NCI-H1930 (cell line): ENCODE measurements around the gene SH3BP1.
"Not testable (repeated sequence)": the region's sequence is repeated elsewhere in the genome, so short reads cannot be mapped to it uniquely, and the experiment has no call there.

Experiments used
- DNase-seq, 2 experiments: peaks; one replicate each; lab custom pipeline; 2025; lab: John Stamatoyannopoulos, UW

SH3BP1 gene

GRCh38 chr22:37639070-37639760 lies at the start of gene SH3BP1:
Gene SH3BP1, plus strand, starts transcription at chr22:37639669. Its CDS starts 119 bp downstream, at chr22:37639788.
- DNase-seq: peak in 1 of 2 experiments; percentile 27

GRCh38 chr22:37591081-37591480 lies 48.4 kb upstream of the SH3BP1 start:
- DNase-seq: not testable (repeated sequence)

GRCh38 chr22:37591823-37592404 lies 47.6 kb upstream of the SH3BP1 start:
- DNase-seq: no peak

- DNase-seq: no peak
These were observed 45.2 kb upstream of the SH3BP1 start for GRCh38 chr22:37594237-37594636.

DNA sequence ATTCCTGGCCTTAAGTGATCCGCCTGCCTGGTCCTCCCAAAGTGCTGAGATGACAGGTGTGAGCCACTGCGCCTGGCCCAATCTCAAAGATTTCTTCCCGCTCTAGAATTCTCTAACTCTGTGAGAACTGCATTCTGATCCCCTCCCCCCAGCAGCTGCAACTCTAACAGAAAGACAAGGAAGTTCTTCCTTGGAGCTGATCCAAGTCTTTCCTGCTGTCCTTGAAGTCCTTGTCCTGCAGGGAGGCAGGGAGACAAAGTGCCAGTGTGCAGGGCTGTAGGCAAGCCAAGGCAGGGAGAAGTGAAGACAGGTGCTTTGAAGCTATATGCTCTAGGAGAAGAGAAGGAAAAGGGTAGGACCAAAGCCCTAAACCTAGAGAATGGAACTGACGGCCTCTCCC lies 40.3 kb upstream of the SH3BP1 start:
- DNase-seq: no peak

DNA sequence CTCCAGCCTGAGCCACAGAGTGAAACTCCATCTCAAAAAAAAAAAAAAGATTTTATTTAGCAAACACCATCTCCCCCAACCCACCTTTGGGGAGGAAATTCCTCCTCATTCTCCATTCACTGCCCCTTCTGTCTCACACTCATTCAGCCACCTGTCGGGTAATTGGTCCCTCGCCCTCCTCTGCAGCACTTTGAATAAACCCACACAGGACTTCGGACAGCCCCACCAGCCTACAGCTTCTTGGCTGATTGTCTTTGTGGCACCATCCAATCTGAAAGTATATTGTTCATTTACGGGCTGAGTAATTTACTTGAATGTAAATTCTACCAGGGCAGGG lies 38.3 kb upstream of the SH3BP1 start:
- DNase-seq: no peak

DNA sequence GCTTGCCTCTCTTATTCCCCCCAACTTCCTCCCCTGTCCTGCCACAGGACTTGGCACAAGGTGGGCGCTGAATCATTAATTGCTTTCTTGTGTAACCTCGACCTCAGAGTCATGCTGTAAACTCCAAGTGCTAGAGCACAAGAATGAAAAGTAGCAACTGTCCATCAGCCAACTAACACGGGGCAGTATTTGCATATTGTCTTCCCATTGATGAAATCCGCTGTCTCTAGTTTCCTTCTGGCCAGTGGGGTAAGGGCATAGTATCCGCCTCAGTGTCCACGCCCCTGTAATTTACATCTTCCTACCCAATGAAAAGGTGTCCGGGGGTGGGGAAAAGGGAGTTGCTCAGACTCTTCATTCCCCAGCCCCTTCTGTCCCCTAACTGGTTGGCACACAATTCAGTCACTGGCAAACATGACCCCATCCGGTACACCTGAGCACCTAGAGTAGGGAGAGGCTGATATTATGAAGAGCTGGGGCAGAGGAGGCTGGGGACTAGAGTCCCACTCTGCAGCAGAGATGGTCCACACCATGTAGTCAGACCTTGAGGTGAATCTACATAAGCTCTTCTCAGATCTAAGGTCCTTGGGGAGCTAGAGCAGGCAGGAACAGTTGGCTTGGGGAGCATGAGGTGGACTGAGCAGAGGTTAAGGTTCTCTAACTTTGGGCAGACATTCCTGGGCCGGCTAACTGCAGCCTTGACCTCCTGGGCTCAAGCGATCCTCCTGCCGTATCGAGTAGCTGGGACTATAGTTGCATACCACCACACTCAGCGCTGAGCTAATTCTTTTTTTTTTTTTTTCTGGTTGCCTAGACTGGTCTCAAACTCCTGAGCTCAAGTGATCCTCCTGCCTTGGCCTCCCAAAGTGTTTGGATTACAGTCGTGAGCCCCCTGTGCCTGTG lies 37.7 kb upstream of the SH3BP1 start:
- no peak for DNase-seq

DNA sequence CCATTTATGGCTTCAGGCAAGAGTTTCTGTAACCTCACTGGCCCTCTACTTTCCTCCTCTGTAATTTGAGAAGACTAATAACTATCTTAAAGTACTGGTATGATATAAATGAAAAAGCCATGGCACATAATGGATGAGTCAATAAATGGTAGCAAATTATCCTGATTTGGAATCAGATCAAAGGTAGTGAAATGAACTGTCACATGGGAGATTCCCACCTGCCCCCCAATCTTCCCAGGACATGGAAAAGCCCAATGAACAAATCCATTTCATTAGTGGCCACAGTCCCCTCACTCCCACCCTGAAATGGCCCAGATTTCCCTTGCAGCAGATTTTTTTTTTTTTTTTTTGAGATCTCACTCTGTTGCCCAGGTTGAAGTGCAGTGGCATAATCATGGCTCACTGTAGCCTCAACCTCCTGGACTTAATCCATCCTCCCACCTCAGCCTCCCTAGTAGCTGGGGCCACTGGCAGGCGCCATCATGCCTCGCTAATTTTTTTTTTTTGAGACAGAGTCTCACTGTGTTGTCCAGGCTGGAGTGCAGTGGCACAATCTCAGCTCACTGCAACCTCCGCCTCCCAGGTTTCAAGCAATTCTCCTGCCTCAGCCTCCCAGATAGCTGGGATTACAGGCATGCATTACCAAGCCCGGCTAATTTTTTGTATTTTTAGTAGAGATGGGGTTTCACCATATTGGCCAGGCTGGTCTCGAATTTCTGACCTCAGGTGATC lies 36.8 kb upstream of the SH3BP1 start:
- not testable (repeated sequence) for DNase-seq

DNA sequence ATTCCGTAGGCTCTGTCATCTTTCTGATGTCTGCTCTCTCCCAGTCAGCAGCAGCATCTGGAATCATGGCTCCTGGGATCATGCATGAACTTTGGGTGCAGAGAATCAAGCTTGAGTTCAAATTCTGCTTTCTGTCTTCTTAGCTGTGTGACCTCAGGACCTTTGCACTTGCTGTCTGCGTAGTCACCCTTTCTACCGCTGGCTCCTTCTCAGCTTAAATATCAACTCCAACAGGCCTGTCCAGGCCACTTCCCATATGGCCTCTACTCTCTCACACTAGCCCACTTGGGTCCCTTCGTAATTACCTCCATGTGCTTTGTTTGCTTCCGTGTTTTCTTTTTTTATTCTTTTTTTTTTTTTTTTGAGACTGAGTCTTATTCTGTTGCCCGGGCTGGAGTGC lies 35.4 kb upstream of the SH3BP1 start:
- no peak for DNase-seq

DNA sequence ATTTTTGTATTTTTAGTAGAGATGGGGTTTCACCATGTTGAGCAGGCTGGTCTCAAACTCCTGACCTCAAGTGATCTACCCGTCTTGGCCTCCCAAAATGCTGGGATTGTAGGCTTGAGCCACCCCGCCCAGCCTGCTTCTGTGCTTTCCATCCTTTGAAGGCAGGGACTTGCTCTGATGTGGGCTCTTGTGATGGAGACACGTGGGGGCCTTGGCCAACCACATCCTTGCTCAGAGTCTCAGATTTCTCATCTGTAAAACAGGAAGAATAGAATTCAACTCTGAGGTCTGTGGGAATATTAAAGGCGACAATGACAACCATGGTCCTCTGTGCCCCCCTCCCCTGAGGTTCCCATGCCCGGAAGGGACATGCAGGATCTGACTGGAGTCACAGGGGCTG lies 34.6 kb upstream of the SH3BP1 start:
- no peak for DNase-seq

DNA sequence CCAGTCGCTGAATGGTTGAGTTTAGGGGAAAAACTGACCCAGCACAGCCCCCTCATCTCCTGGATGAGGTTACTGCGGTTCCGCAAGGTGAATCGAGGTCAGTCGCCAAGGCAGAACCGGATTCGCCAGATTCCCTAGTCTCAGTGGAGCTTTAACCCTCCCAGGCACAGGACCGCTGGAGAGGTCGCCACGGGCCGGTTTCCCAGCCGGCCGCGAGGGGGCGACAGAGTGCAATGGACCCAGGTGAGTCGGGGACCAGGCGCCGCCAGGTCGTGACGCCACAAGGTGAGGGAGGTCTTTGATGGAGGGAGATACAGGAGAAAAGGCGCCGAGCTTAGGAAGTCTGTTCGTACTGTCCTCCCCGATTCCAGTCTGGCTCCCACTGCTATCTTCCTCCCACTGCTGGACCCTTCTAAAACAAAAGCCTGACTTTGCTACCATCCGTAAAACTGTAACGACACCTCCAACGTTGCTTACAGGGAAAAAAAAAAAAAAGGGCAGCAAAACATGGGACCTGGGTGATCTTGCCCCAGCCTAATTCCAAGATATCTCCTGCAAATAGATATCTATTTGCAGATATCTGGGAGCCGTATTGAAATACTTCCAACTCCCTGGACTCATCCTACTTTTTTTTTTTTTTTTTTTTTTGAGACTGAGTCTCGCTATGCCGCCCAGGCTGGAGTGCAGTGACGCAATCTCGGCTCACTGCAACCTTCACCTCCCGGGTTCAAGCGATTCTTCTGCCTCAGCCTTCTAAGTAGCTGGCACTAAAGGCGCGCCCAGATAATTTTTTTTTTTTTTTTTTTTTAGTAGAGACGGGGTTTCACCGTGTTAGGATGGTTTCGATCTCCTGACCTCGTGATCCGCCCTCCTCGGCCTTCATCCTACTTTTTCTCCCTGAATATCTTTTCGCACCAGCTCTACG lies 32.2 kb upstream of the SH3BP1 start:
- DNase-seq: peak; percentile 89 to 91

DNA sequence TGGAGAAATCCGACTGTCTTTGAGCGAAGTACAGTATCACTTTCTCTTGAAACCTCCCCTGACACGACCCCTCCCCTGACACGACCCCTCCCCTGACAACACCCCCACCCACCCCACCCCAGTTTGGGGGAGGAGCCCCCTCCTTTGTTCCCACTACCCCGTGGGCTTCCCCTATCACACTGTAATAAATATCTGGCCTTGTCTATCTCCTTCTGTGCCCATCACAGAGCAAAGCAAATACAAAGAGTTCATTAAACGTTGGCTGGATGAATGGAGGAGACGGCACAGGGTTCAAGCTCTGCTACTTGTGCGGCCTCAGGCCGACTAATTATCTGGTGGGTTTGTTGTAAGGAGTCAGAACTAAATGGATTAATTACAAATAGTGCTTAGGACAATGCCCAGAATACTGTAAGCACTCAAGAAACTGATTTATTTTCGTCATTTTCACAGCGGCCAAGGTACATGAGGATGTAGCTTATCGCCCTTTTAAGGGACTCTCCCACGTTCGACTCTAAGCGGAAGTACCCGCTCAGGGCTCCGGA lies 31.5 kb upstream of the SH3BP1 start:
- DNase-seq: no peak

- peak; percentile 97 for DNase-seq
These were observed 30.8 kb upstream of the SH3BP1 start, which contains the start of gene GGA1 for GRCh38 chr22:37608477-37609239. Gene GGA1, plus strand, starts transcription at chr22:37608834. Its CDS starts 27 bp downstream, at chr22:37608861.

DNA sequence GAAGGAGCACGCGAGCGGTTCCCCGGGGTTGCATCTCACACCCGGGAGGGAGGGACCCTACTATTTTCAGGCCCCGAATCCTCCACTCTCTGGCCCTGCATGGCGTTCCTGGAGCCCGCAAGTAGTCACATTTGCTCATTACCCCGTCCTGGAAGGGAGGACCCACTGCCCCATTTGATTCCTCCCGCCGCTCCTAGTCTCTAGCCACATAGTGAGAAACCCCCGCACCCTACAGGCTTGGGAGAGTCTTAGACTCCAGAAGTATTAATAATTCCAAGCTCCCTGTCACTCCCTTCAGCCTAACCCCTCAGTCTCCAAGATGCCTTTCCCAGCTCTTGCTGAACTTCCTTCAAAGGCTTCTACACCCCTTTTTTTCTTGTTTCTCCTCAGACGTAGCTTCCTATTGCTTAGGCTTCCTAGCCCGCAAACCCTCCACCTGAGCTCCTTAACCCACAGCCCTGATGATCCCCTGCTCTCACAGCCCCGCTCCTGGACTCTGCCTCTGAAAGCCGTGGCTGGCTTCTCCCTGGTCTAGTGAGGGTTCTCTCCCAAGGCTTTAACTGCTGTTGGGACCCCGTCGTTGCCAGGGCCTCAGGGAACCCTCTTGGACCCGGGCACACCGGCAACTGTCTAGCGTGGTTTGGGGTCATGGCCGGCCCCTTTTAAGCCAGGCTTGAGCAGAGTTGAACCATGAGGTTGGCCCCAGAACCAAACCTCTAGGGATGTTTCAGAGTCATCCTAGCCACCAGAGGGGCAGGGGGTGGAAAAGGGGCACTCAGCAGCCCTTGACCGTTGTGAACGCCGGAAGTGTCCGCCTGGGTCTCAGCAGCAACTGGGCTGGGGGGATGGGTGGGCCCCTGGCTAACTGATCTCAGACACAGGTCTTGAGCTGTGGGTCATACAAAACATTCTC lies 30.0 kb upstream of the SH3BP1 start:
- no peak for DNase-seq

- not testable (repeated sequence) for DNase-seq
These were observed 29.4 kb upstream of the SH3BP1 start for GRCh38 chr22:37610153-37610475.

GRCh38 chr22:37610480-37611129 lies 28.9 kb upstream of the SH3BP1 start:
- no peak for DNase-seq

DNA sequence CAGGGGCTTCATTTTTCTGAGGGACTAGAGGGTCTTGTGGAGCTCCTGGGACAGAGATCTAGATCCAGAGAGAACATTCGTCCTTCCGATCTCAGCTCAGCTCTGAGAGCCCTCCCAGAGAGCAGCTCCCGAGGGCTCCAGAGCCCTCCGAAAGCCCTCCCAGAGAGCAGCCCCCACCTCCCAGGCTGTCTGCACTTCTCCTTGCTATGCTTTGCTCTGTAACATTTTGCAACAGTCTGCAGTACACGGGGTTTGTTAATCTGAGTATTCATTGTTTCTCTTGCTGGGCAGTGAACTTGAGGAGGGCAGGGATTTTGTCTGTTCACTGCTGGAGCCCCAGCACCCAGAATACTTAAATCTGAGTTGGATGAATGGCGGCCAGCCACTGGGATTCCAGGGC lies 28.3 kb upstream of the SH3BP1 start:
- DNase-seq: no peak
